UCSD-AML1 (cell line): ENCODE results near the gene SETD1B.
A peak's percentile ranks its signal among the peaks of the same experiment; 100 is the strongest.
"Not testable (repeated sequence)": the region's sequence is repeated elsewhere in the genome, so short reads cannot be mapped to it uniquely, and the experiment has no call there.

Experiments used
- DNase-seq: peaks from one replicate; lab custom pipeline; 2025; ENCODE audit not compliant: unreplicated experiment; lab: John Stamatoyannopoulos, UW

SETD1B gene

GRCh38 chr12:121779422-121779895, 24.4 kb upstream of the SETD1B start:
- DNase-seq = no peak

- DNase-seq = no peak
These were observed 23.4 kb upstream of the SETD1B start for GRCh38 chr12:121780429-121780828.

- no peak for DNase-seq
These were observed 22.3 kb upstream of the SETD1B start for GRCh38 chr12:121781484-121781997.

GRCh38 chr12:121781998-121782979, 21.5 kb upstream of the SETD1B start:
- DNase-seq = no peak

GRCh38 chr12:121783766-121784165, 20.0 kb upstream of the SETD1B start:
- DNase-seq = no peak

- DNase-seq = no peak
These were observed 19.3 kb upstream of the SETD1B start for GRCh38 chr12:121784460-121784859.

- DNase-seq = no peak
These were observed 17.4 kb upstream of the SETD1B start for GRCh38 chr12:121786440-121786825.

GRCh38 chr12:121787063-121788025, 16.5 kb upstream of the SETD1B start:
- no peak for DNase-seq

- no peak for DNase-seq
These were observed 15.5 kb upstream of the SETD1B start for GRCh38 chr12:121788176-121788818.

GRCh38 chr12:121789233-121789781, 14.5 kb upstream of the SETD1B start:
- DNase-seq = peak; percentile 75

GRCh38 chr12:121789800-121790728, 13.7 kb upstream of the SETD1B start:
- DNase-seq = peak; percentile 94

- DNase-seq = not testable (repeated sequence)
These were observed 13.0 kb upstream of the SETD1B start for GRCh38 chr12:121790785-121791184.

GRCh38 chr12:121791671-121792551, 11.9 kb upstream of the SETD1B start:
- no peak for DNase-seq

GRCh38 chr12:121792607-121793439, 11.0 kb upstream of the SETD1B start:
- peak; percentile 66 for DNase-seq

GRCh38 chr12:121793440-121793837, 10.4 kb upstream of the SETD1B start, which contains the start of gene RHOF:
TSS of gene RHOF (minus strand) at chr12:121793688. CDS start at chr12:121793633, 55 bp downstream.
- peak; percentile 91 for DNase-seq

GRCh38 chr12:121793838-121794533, 9.8 kb upstream of the SETD1B start:
- DNase-seq = peak; percentile 96
